Naive thymus-derived CD4-positive, alpha-beta T cell (primary cell): ENCODE measurements around the gene KLHL14. TPM values are rescaled to one million over a fixed set of nuclear protein-coding genes. Genes with fewer than 3 reads are reported as not detected.

Experiments used
- ATAC-seq: fragments of 150-1000 bp; cut with Tn5 transposase; 2 replicates; pipeline ENCODE4 v1.10.0; 2021; ENCODE audit warnings: mild to moderate bottlenecking, moderate library complexity
- CTCF ChIA-PET: fragments of 350-600 bp; sonication (Branson Sonifier 250); formaldehyde crosslinking; loops from one replicate; lab custom pipeline; 2021; ENCODE audit warnings: antibody characterized with exemption; lab: Charles Lee
- POLR2A ChIA-PET: fragments of 350-600 bp; sonication (Branson Sonifier 250); formaldehyde crosslinking; loops from one replicate; lab custom pipeline; 2021; ENCODE audit warnings: antibody characterized with exemption, inconsistent platforms; lab: Charles Lee
- DNase-seq, 9 donors: peaks; one replicate each; pipeline versions ENCODE4 v3.0.0 to v3.0.0-alpha.2; 2020 to 2022; ENCODE audit warnings: mixed read lengths in 1 of 9
- H3K27ac ChIP-seq: one replicate; pipeline ENCODE4 v1.7.0; 2013; ENCODE audit warnings: mild to moderate bottlenecking, low read depth, low read length, moderate library complexity
- H3K27me3 ChIP-seq, 2 donors: one replicate each; pipeline ENCODE4 v1.7.0; 2013; ENCODE audit warnings: low read length in 2 of 2, mild to moderate bottlenecking in 2 of 2, moderate library complexity in 2 of 2; ENCODE audit not compliant: control insufficient read depth in 2 of 2, insufficient read depth in 2 of 2
- H3K36me3 ChIP-seq, 3 experiments: 1 replicate in 2 of 3; 2 replicates in 1 of 3; pipeline ENCODE4 v1.7.0; 2013; ENCODE audit warnings: low read length in 3 of 3, mild to moderate bottlenecking in 3 of 3, moderate library complexity in 1 of 3; ENCODE audit not compliant: insufficient read depth in 3 of 3, control insufficient read depth in 2 of 3
- H3K4me1 ChIP-seq, 2 donors: one replicate each; pipeline ENCODE4 v1.7.0; 2013; ENCODE audit warnings: low read length in 2 of 2, mild to moderate bottlenecking in 2 of 2, moderate library complexity in 1 of 2; ENCODE audit not compliant: control insufficient read depth in 2 of 2, insufficient read depth in 2 of 2
- H3K4me3 ChIP-seq: 2 replicates; pipeline ENCODE4 v1.7.0; 2013; ENCODE audit warnings: mild to moderate bottlenecking, low read length
- H3K9me3 ChIP-seq, 3 experiments: 1 replicate in 2 of 3; 2 replicates in 1 of 3; pipeline ENCODE4 v1.7.0; 2013; ENCODE audit warnings: low read length in 3 of 3; ENCODE audit not compliant: control insufficient read depth in 2 of 3
- H3K27ac Mint-ChIP-seq, 9 donors: one replicate each; pipeline ENCODE4 v1.8.0; 2020 to 2022; ENCODE audit warnings: mixed read lengths in 9 of 9, mild to moderate bottlenecking in 8 of 9, moderate library complexity in 5 of 9, inconsistent platforms in 2 of 9
- H3K27me3 Mint-ChIP-seq, 5 donors: one replicate each; pipeline ENCODE4 v1.8.0; 2021 to 2022; ENCODE audit warnings: mixed read lengths in 5 of 5, mild to moderate bottlenecking in 1 of 5
- H3K36me3 Mint-ChIP-seq, 5 donors: one replicate each; pipeline ENCODE4 v1.8.0; 2020 to 2022; ENCODE audit warnings: mixed read lengths in 5 of 5, mild to moderate bottlenecking in 3 of 5, inconsistent platforms in 1 of 5
- H3K4me1 Mint-ChIP-seq, 7 donors: one replicate each; pipeline ENCODE4 v1.8.0; 2020 to 2022; ENCODE audit warnings: mixed read lengths in 7 of 7, mild to moderate bottlenecking in 3 of 7, inconsistent platforms in 1 of 7
- H3K4me3 Mint-ChIP-seq, 10 donors: one replicate each; pipeline ENCODE4 v1.8.0; 2020 to 2022; ENCODE audit warnings: mild to moderate bottlenecking in 10 of 10, mixed read lengths in 10 of 10, moderate library complexity in 6 of 10, inconsistent platforms in 2 of 10
- H3K9me3 Mint-ChIP-seq, 11 donors: one replicate each; pipeline ENCODE4 v1.8.0; 2020 to 2022; ENCODE audit warnings: mixed read lengths in 11 of 11, mild to moderate bottlenecking in 4 of 11, inconsistent platforms in 1 of 11, moderate library complexity in 1 of 11
- intact Hi-C, 2 donors: fragments of 100-400 bp; cut with micrococcal nuclease; formaldehyde crosslinking; loops; one replicate each; pipeline ENCODE4 v1.15.1; 2023
- polyA plus RNA-seq, 2 donors: library from polyadenylated mRNA; unstranded; fragments of 300-500 nt; fragmentation: Illumina TruSeq; gene quantifications; one replicate each; pipeline ENCODE4 v1.2.3, GENCODE V29; 2021
- total RNA-seq, 6 experiments: library from RNA in 5 of 6; stranded (reverse) in 5 of 6; gene quantifications; 1 replicate in 5 of 6; 2 replicates in 1 of 6; pipeline ENCODE4 v1.2.3 and lab custom pipeline; 2021 to 2026

The KLHL14 gene
- total and polyA plus RNA-seq, 7 experiments from 2014 or later, result 0.08 to 0.59 (median 0.29) TPM; not detected in 4

GRCh38 chr18:32712860-32713259 is 60.0 kb downstream of the KLHL14 start:
- no peak overlapping the region for H3K27ac Mint-ChIP-seq
- ATAC-seq (no peak), DNase-seq (no peak)
- Histone ChIP-seq H3K4me1 (no peaks in the 10 kb centered on the region), H3K27me3 (no peaks in the 10 kb centered on the region), H3K27ac (no peak overlapping the region), H3K9me3 (no peaks in the 10 kb centered on the region), H3K36me3 (no peaks in the 10 kb centered on the region), H3K4me3 (no peak overlapping the region)
- ChIA-PET CTCF (no interaction called here), POLR2A (no interaction called here)
- peaks cover 0 to 5% (median 0%) of the 10 kb centered on the region in 5 donors for H3K27me3 Mint-ChIP-seq
- no peaks in the 10 kb centered on the region for H3K9me3 Mint-ChIP-seq
- intact Hi-C loops, result no loop called here
- no peaks in the 10 kb centered on the region for H3K36me3 Mint-ChIP-seq
- H3K4me3 Mint-ChIP-seq, result no peak overlapping the region
- no peaks in the 10 kb centered on the region for H3K4me1 Mint-ChIP-seq

GRCh38 chr18:32711862-32712261 is 61.0 kb downstream of the KLHL14 start:
- Histone ChIP-seq H3K27ac (no peak overlapping the region), H3K4me1 (no peaks in the 10 kb centered on the region), H3K4me3 (no peak overlapping the region), H3K27me3 (no peaks in the 10 kb centered on the region), H3K9me3 (no peaks in the 10 kb centered on the region), H3K36me3 (no peaks in the 10 kb centered on the region)
- Mint-ChIP-seq H3K9me3 (peaks cover 0 to 1% (median 0%) of the 10 kb centered on the region in 11 donors), H3K27me3 (peaks cover 0 to 5% (median 0%) of the 10 kb centered on the region in 5 donors), H3K4me3 (no peak overlapping the region), H3K4me1 (no peaks in the 10 kb centered on the region), H3K27ac (no peak overlapping the region), H3K36me3 (no peaks in the 10 kb centered on the region)
- CTCF ChIA-PET, result no interaction called here
- DNase-seq, result no peak
- POLR2A ChIA-PET, result no interaction called here
- intact Hi-C loops, result no loop called here
- ATAC-seq, result no peak

GRCh38 chr18:32707586-32707985 is 65.2 kb downstream of the KLHL14 start:
- Histone ChIP-seq H3K4me3 (no peak overlapping the region), H3K27ac (no peak overlapping the region), H3K4me1 (no peaks in the 10 kb centered on the region), H3K36me3 (no peaks in the 10 kb centered on the region), H3K9me3 (no peaks in the 10 kb centered on the region), H3K27me3 (no peaks in the 10 kb centered on the region)
- H3K4me1 Mint-ChIP-seq, result no peaks in the 10 kb centered on the region
- ChIA-PET POLR2A (no interaction called here), CTCF (no interaction called here)
- no peak overlapping the region for H3K4me3 Mint-ChIP-seq
- peaks cover 0 to 5% (median 0%) of the 10 kb centered on the region in 5 donors for H3K27me3 Mint-ChIP-seq
- DNase-seq, result no peak
- peaks cover 0 to 3% (median 0%) of the 10 kb centered on the region in 11 donors for H3K9me3 Mint-ChIP-seq
- intact Hi-C loops, result no loop called here
- no peaks in the 10 kb centered on the region for H3K36me3 Mint-ChIP-seq
- H3K27ac Mint-ChIP-seq, result no peak overlapping the region
- ATAC-seq, result no peak

GRCh38 chr18:32707147-32707546 is 65.7 kb downstream of the KLHL14 start:
- no peaks in the 10 kb centered on the region for H3K4me1 Mint-ChIP-seq
- ChIA-PET POLR2A (no interaction called here), CTCF (no interaction called here)
- DNase-seq (no peak), ATAC-seq (no peak)
- H3K36me3 ChIP-seq, result no peaks in the 10 kb centered on the region
- H3K27me3 ChIP-seq, result no peaks in the 10 kb centered on the region
- no peak overlapping the region for H3K4me3 ChIP-seq
- no peak overlapping the region for H3K27ac Mint-ChIP-seq
- intact Hi-C loops, result no loop called here
- H3K9me3 ChIP-seq, result no peaks in the 10 kb centered on the region
- no peak overlapping the region for H3K4me3 Mint-ChIP-seq
- peaks cover 0 to 3% (median 0%) of the 10 kb centered on the region in 11 donors for H3K9me3 Mint-ChIP-seq
- no peaks in the 10 kb centered on the region for H3K36me3 Mint-ChIP-seq
- no peak overlapping the region for H3K27ac ChIP-seq
- H3K27me3 Mint-ChIP-seq, result peaks cover 0 to 5% (median 0%) of the 10 kb centered on the region in 5 donors
- no peaks in the 10 kb centered on the region for H3K4me1 ChIP-seq

GRCh38 chr18:32701313-32701712 is 71.5 kb downstream of the KLHL14 start:
- peaks cover 0 to 3% (median 0%) of the 10 kb centered on the region in 11 donors for H3K9me3 Mint-ChIP-seq
- no peak overlapping the region for H3K27ac ChIP-seq
- H3K4me1 Mint-ChIP-seq, result no peaks in the 10 kb centered on the region
- intact Hi-C loops, result no loop called here
- CTCF ChIA-PET, result no interaction called here
- POLR2A ChIA-PET, result no interaction called here
- no peak overlapping the region for H3K27ac Mint-ChIP-seq
- DNase-seq (no peak), ATAC-seq (no peak)
- peaks cover 0 to 1% (median 0%) of the 10 kb centered on the region in 5 donors for H3K27me3 Mint-ChIP-seq
- no peaks in the 10 kb centered on the region for H3K9me3 ChIP-seq
- H3K4me1 ChIP-seq, result no peaks in the 10 kb centered on the region
- peaks cover 0 to 2% of the 10 kb centered on the region in 2 donors for H3K27me3 ChIP-seq
- no peaks in the 10 kb centered on the region for H3K36me3 ChIP-seq
- H3K36me3 Mint-ChIP-seq, result no peaks in the 10 kb centered on the region
- H3K4me3 ChIP-seq, result no peak overlapping the region
- H3K4me3 Mint-ChIP-seq, result no peak overlapping the region

GRCh38 chr18:32698153-32698552 is 74.7 kb downstream of the KLHL14 start:
- Mint-ChIP-seq H3K9me3 (no peaks in the 10 kb centered on the region), H3K27me3 (peaks cover 0 to 6% (median 0%) of the 10 kb centered on the region in 5 donors), H3K27ac (no peak overlapping the region), H3K4me1 (no peaks in the 10 kb centered on the region), H3K4me3 (no peak overlapping the region), H3K36me3 (no peaks in the 10 kb centered on the region)
- H3K4me1 ChIP-seq, result no peaks in the 10 kb centered on the region
- H3K27ac ChIP-seq, result no peak overlapping the region
- POLR2A ChIA-PET, result interaction anchor here (0.6 kb wide), 1 partner anchor 489 kb away, joined by 3 read pairs; no protein-coding TSS in a partner anchor
- no peaks in the 10 kb centered on the region for H3K36me3 ChIP-seq
- ATAC-seq, result no peak
- intact Hi-C loops, result no loop called here
- H3K9me3 ChIP-seq, result no peaks in the 10 kb centered on the region
- H3K4me3 ChIP-seq, result no peak overlapping the region
- peaks cover 0 to 3% of the 10 kb centered on the region in 2 donors for H3K27me3 ChIP-seq
- CTCF ChIA-PET, result no interaction called here
- DNase-seq, result no peak

GRCh38 chr18:32696376-32696775 is 76.4 kb downstream of the KLHL14 start:
- H3K27ac ChIP-seq, result no peak overlapping the region
- no peak overlapping the region for H3K4me3 ChIP-seq
- intact Hi-C loops, result no loop called here
- Mint-ChIP-seq H3K4me3 (no peak overlapping the region), H3K4me1 (no peaks in the 10 kb centered on the region), H3K36me3 (no peaks in the 10 kb centered on the region), H3K9me3 (peaks cover 0 to under 1% (median 0%) of the 10 kb centered on the region in 11 donors), H3K27me3 (peaks cover 0 to 10% (median under 1%) of the 10 kb centered on the region in 5 donors), H3K27ac (no peak overlapping the region)
- ChIA-PET POLR2A (no interaction called here), CTCF (no interaction called here)
- no peak for DNase-seq
- peaks cover 0 to 3% of the 10 kb centered on the region in 2 donors for H3K27me3 ChIP-seq
- no peak for ATAC-seq
- no peaks in the 10 kb centered on the region for H3K36me3 ChIP-seq
- H3K4me1 ChIP-seq, result no peaks in the 10 kb centered on the region
- H3K9me3 ChIP-seq, result no peaks in the 10 kb centered on the region
